ENCODE results near the gene HK1.

Gene HK1

GRCh38 chr10:69246036-69246435 lies 32.3 kb upstream of the HK1 start:
- no peak for TF ChIP-seq GATA3 (IDR thresholded peaks at IDR 0.05; ENCODE audit: low read depth, low read length)
- TF ChIP-seq GATA2 (IDR thresholded peaks at IDR 0.05; ENCODE audit: low read depth, low read length), result no peak

DNA sequence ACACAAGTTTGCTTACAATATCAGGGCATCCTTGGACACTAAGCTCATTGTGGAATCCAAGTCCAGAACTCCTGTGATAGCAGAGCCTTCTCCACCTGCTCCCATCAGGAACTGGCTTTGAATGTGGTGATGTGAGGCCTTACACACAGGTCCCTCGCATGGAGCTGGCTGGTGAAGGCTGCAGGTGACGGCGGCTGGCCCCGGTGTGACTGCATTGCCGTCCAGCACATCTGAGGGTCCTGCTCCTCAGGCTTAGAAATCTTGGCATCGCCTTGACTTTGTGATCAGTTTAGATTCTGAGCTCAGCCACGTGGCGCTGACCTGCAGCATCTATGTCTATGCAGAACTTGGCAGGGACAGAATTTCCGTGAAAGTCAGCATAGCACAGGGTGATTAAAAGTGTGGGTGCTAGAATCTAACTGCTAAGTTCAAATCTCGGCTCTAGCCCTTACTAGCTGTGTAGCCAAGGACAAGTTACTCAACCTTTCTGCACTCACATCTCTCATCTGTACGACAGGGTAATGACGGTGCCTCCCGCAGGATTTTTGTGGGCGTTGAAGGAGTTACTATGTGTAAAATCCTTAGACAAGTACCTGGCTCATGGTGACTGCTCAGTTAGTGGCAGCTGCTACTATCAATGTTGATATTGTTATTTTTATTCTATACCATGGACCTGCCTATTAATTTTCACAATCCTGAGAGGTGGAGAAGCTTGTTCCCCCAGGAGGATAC lies 31.5 kb upstream of the HK1 start:
- TF ChIP-seq GATA2 (IDR thresholded peaks at IDR 0.05; ENCODE audit: low read depth, low read length) (no peak), GATA3 (IDR thresholded peaks at IDR 0.05; ENCODE audit: low read depth, low read length) (no peak)

GRCh38 chr10:69247313-69247710 lies 31.0 kb upstream of the HK1 start:
- no peak for TF ChIP-seq GATA2 (IDR thresholded peaks at IDR 0.05; ENCODE audit: low read depth, low read length)
- no peak for TF ChIP-seq GATA3 (IDR thresholded peaks at IDR 0.05; ENCODE audit: low read depth, low read length)

GRCh38 chr10:69248117-69248730 lies 30.1 kb upstream of the HK1 start:
- TF ChIP-seq GATA3 (IDR thresholded peaks at IDR 0.05; ENCODE audit: low read depth, low read length), result no peak
- TF ChIP-seq GATA2 (IDR thresholded peaks at IDR 0.05; ENCODE audit: low read depth, low read length), result no peak

DNA sequence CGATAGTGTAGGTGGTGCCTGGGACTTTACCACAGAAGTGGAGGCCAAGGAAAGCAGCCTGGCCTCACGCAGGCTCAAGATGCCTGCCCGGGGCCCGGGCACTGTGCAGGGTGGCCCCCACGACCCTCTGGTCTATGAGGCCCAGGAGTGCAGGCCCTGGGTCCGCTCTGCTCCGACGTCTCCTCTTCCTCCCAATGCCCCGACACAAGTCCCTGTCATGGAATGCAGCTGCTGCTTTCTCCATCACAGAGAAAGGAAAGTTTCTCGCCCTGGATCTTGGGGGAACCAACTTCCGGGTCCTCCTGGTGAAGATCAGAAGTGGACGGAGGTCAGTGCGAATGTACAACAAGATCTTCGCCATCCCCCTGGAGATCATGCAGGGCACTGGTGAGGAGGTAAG lies 28.3 kb upstream of the HK1 start:
- TF ChIP-seq GATA3 (IDR thresholded peaks at IDR 0.05; ENCODE audit: low read depth, low read length) (no peak), GATA2 (IDR thresholded peaks at IDR 0.05; ENCODE audit: low read depth, low read length) (no peak)

DNA sequence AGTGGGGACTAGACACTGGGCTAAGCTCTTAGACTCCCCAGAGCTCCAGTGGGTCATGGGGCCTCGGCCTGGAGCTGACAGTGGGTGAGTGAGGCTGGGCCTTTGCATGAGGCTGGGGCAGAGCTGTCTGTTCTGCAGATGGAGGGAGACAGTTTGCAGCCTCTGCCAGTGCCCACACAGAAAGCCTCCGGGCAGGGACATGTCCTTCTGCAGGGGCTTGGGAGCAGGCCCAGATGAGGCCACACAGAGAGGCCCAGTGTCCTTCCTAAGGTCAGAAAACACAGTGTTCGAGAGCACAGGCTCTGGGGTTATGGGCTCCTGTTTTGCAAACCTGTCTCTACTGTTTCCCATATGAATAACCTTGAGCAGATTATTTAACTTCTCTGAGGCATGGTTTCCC lies 25.1 kb upstream of the HK1 start:
- no peak for TF ChIP-seq GATA3 (IDR thresholded peaks at IDR 0.05; ENCODE audit: low read depth, low read length)
- TF ChIP-seq GATA2 (IDR thresholded peaks at IDR 0.05; ENCODE audit: low read depth, low read length), result no peak

GRCh38 chr10:69254877-69255276 lies 23.4 kb upstream of the HK1 start:
- TF ChIP-seq GATA2 (IDR thresholded peaks at IDR 0.05; ENCODE audit: low read depth, low read length), result no peak

GRCh38 chr10:69259547-69260243 lies 18.6 kb upstream of the HK1 start:
- TF ChIP-seq GATA2 (IDR thresholded peaks at IDR 0.05; ENCODE audit: low read depth, low read length) (no peak), GATA3 (IDR thresholded peaks at IDR 0.05; ENCODE audit: low read depth, low read length) (no peak)

- TF ChIP-seq GATA3 (IDR thresholded peaks at IDR 0.05; ENCODE audit: low read depth, low read length) (no peak), GATA2 (IDR thresholded peaks at IDR 0.05; ENCODE audit: low read depth, low read length) (no peak)
Observed at GRCh38 chr10:69261184-69261583, 17.1 kb upstream of the HK1 start.

GRCh38 chr10:69262292-69262751 lies 16.0 kb upstream of the HK1 start:
- no peak for TF ChIP-seq GATA2 (IDR thresholded peaks at IDR 0.05; ENCODE audit: low read depth, low read length)

GRCh38 chr10:69265521-69265920 lies 12.8 kb upstream of the HK1 start:
- TF ChIP-seq GATA3 (IDR thresholded peaks at IDR 0.05; ENCODE audit: low read depth, low read length) (no peak), GATA2 (IDR thresholded peaks at IDR 0.05; ENCODE audit: low read depth, low read length) (no peak)

- TF ChIP-seq GATA2 (IDR thresholded peaks at IDR 0.05; ENCODE audit: low read depth, low read length) (no peak), GATA3 (IDR thresholded peaks at IDR 0.05; ENCODE audit: low read depth, low read length) (no peak)
Observed at GRCh38 chr10:69268761-69269416, 9.4 kb upstream of the HK1 start.

- TF ChIP-seq GATA3 (IDR thresholded peaks at IDR 0.05; ENCODE audit: low read depth, low read length) (no peak), GATA2 (IDR thresholded peaks at IDR 0.05; ENCODE audit: low read depth, low read length) (no peak)
Observed at GRCh38 chr10:69269761-69270160, 8.5 kb upstream of the HK1 start.

DNA sequence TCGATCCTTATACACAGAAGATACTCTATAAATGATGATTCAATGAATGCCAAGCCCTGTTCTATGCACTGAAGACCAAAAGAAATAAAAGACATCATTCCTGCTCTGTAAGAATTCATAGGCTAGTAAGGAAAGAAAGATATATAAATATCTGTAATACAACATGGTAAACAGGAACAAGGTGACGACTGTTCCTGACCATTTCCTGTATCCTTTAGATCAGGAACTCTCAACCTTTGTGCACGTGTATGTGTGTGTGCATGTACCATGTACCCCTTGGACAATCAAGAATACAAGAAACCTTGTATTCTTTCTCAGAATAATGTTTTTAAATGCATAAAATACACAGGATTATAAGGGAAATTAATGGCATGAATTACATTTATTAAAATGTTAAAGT lies 7.3 kb upstream of the HK1 start:
- no peak for TF ChIP-seq GATA3 (IDR thresholded peaks at IDR 0.05; ENCODE audit: low read depth, low read length)
- TF ChIP-seq GATA2 (IDR thresholded peaks at IDR 0.05; ENCODE audit: low read depth, low read length), result no peak

All from SH-SY5Y (cell line).